Endothelial cell of umbilical vein (primary cell): ENCODE results near the gene CHRNA3. TPM values are rescaled to one million over a fixed set of nuclear protein-coding genes. Genes with fewer than 3 reads are reported as not detected.

Experiments used
- BruUV-seq: library from RNA; stranded (reverse); fragments of 400-500 nt; replicated peaks from 2 replicates; lab custom pipeline; 2021; lab: Mats Ljungman, UMichigan
- CTCF ChIA-PET: fragments of 300-600, 350-600 bp; sonication (Branson Sonifier 250); formaldehyde crosslinking; loops from one replicate; lab custom pipeline; 2021; ENCODE audit warnings: antibody characterized with exemption, inconsistent platforms; lab: Charles Lee
- POLR2A ChIA-PET: fragments of 300-600, 350-600 bp; sonication (Branson Sonifier 250); formaldehyde crosslinking; loops from one replicate; lab custom pipeline; 2021; ENCODE audit warnings: antibody characterized with exemption, inconsistent platforms; lab: Charles Lee
- DNase-seq: peaks from one replicate; pipeline ENCODE4 v3.0.0-alpha.2; 2011; ENCODE audit warnings: low read depth, low spot score
- FAIRE-seq: peaks from 2 replicates; lab custom pipeline; 2011; peaks lifted over from hg19 to GRCh38; lab: Jason Lieb, UNC
- H2AFZ ChIP-seq: 2 replicates; pipeline ENCODE4 v1.6.0; 2012; ENCODE audit warnings: low read depth, low read length, control low read depth, inconsistent platforms
- H3K27ac ChIP-seq: 2 replicates; pipeline ENCODE4 v1.5.1; 2011; ENCODE audit warnings: low read depth, mild to moderate bottlenecking, control low read depth, low read length, moderate library complexity; ENCODE audit not compliant: insufficient read depth
- H3K27me3 ChIP-seq, 2 experiments: 2 replicates each; pipeline versions ENCODE4 v1.6.0 to v1.6.1; 2011; ENCODE audit warnings: low read length in 2 of 2, mixed read lengths in 1 of 2; ENCODE audit not compliant: control insufficient read depth in 2 of 2, insufficient read depth in 2 of 2
- H3K36me3 ChIP-seq, 2 experiments: 2 replicates in 1 of 2; 3 replicates in 1 of 2; pipeline ENCODE4 v1.5.1; 2011; ENCODE audit warnings: low read length in 2 of 2, mild to moderate bottlenecking in 1 of 2, moderate library complexity in 1 of 2; ENCODE audit not compliant: control insufficient read depth in 2 of 2, insufficient read depth in 2 of 2; ENCODE audit errors: extremely low read depth in 1 of 2
- H3K4me1 ChIP-seq: 3 replicates; pipeline ENCODE4 v1.5.1; 2011; ENCODE audit warnings: mild to moderate bottlenecking, low read length; ENCODE audit not compliant: control insufficient read depth, insufficient read depth; ENCODE audit errors: extremely low read depth
- H3K4me2 ChIP-seq: 2 replicates; pipeline ENCODE4 v1.6.1; 2011; ENCODE audit warnings: low read length, control low read depth, mixed read lengths; ENCODE audit not compliant: insufficient read depth
- H3K4me3 ChIP-seq, 3 experiments: fragments of 200-600 bp in 1 of 3; sonication (generic), shearing (Covaris generic) in 1 of 3; replicated peaks in 1 of 3; 2 replicates each; pipeline ENCODE4 v1.5.1; 2011 to 2016; ENCODE audit warnings: control low read depth in 3 of 3, low read length in 3 of 3, mild to moderate bottlenecking in 2 of 3, inconsistent platforms in 1 of 3, low read depth in 1 of 3, moderate library complexity in 1 of 3; ENCODE audit not compliant: insufficient read depth in 1 of 3
- H3K79me2 ChIP-seq: 2 replicates; pipeline ENCODE4 v1.6.0; 2012; ENCODE audit warnings: low read length, inconsistent platforms; ENCODE audit not compliant: control insufficient read depth, insufficient read depth
- H3K9ac ChIP-seq: replicated peaks from 2 replicates; pipeline ENCODE3; 2011; ENCODE audit warnings: low read length, control low read depth; ENCODE audit not compliant: insufficient read depth; ENCODE audit errors: extremely low read depth
- H3K9me1 ChIP-seq: replicated peaks from 3 replicates; pipeline ENCODE4 v1.6.0; 2011; ENCODE audit warnings: mild to moderate bottlenecking, low read length; ENCODE audit not compliant: control insufficient read depth, insufficient read depth; ENCODE audit errors: extremely low read depth
- H3K9me3 ChIP-seq: replicated peaks from 2 replicates; pipeline ENCODE4 v1.5.1; 2012; ENCODE audit warnings: low read length, inconsistent platforms; ENCODE audit not compliant: control insufficient read depth, insufficient read depth
- H4K20me1 ChIP-seq: replicated peaks from 2 replicates; pipeline ENCODE3; 2011; ENCODE audit warnings: mild to moderate bottlenecking, low read length; ENCODE audit not compliant: control insufficient read depth, insufficient read depth; ENCODE audit errors: extremely low read depth
- EZH2 ChIP-seq: IDR thresholded peaks from 2 replicates; pipeline ENCODE4 v1.6.1; 2012; ENCODE audit warnings: borderline replicate concordance, low read depth, mild to moderate bottlenecking, moderate library complexity, low read length, inconsistent platforms; ENCODE audit not compliant: severe bottlenecking
- FOS ChIP-seq: IDR thresholded peaks from 2 replicates; pipeline ENCODE4 v1.6.1; 2011; ENCODE audit warnings: mild to moderate bottlenecking, low read length, moderate library complexity, borderline replicate concordance; ENCODE audit not compliant: insufficient read depth
- GATA2 ChIP-seq: IDR thresholded peaks from 2 replicates; pipeline ENCODE4 v1.7.0; 2011; ENCODE audit warnings: low read depth, mild to moderate bottlenecking, moderate library complexity, mixed read lengths, low read length; ENCODE audit not compliant: insufficient read length, insufficient read depth
- JUN ChIP-seq: IDR thresholded peaks from 2 replicates; pipeline ENCODE4 v1.6.1; 2011; ENCODE audit warnings: borderline replicate concordance, low read depth; ENCODE audit not compliant: insufficient read length, insufficient read depth
- MYC ChIP-seq: IDR thresholded peaks from one replicate; pipeline ENCODE4 v1.6.1; 2011; ENCODE audit warnings: mild to moderate bottlenecking, low read depth, low read length
- POLR2A ChIP-seq: IDR thresholded peaks from 2 replicates; pipeline ENCODE4 v1.6.1; 2012; ENCODE audit warnings: low read depth, mild to moderate bottlenecking, control low read depth, low read length
- POLR2AphosphoS5 ChIP-seq: IDR thresholded peaks from 2 replicates; pipeline ENCODE4 v1.6.1; 2012; ENCODE audit warnings: low read depth, mild to moderate bottlenecking, control low read depth, low read length, moderate library complexity; ENCODE audit not compliant: insufficient read depth
- dilution Hi-C: fragments of 300-500 bp; cut with MboI; formaldehyde crosslinking; loops from one replicate; pipeline ENCODE4 v1.15.0; 2019; ENCODE audit warnings: low sequenced_read_pairs; ENCODE audit not compliant: extremely low pct_ligation_motif_present
- intact Hi-C: fragments of 100-400 bp; cut with micrococcal nuclease; formaldehyde crosslinking; loops from one replicate; pipeline ENCODE4 v1.10.0; 2022
- polyA plus RNA-seq, 4 experiments: library from polyadenylated mRNA; depleted of rRNA in 3 of 4; stranded (reverse) in 3 of 4; unstranded in 1 of 4; fragments of >200 nt; gene quantifications; 2 replicates each; pipeline versions ENCODE4 v1.2.1 to v1.2.3, GENCODE V29; 2011 to 2012; ENCODE audit warnings: missing spikeins in 1 of 4
- total RNA-seq: library from RNA; stranded (reverse); gene quantifications from 2 replicates; pipeline ENCODE4 v1.2.3, GENCODE V29; 2021
- TF ChIP-seq, protein P1 (sequence below), 2 donors: IDR thresholded peaks; 1 replicate in 1 of 2; 2 replicates in 1 of 2; pipeline ENCODE4 v1.5.1; 2011; ENCODE audit warnings: low read length in 2 of 2, mild to moderate bottlenecking in 2 of 2, moderate library complexity in 2 of 2, control low read depth in 1 of 2, inconsistent platforms in 1 of 2, low read depth in 1 of 2; ENCODE audit not compliant: insufficient read depth in 1 of 2; ENCODE audit errors: extremely low read depth in 1 of 2
- TF ChIP-seq, protein P2 (sequence below): IDR thresholded peaks from 2 replicates; pipeline ENCODE4 v1.6.1; 2011; ENCODE audit not compliant: insufficient read depth, insufficient read length

CHRNA3 gene
- total and polyA plus RNA-seq, 2 donors (not counting 3 experiments of a cell fraction or from before 2014, with no cell fraction given) = not detected

DNA sequence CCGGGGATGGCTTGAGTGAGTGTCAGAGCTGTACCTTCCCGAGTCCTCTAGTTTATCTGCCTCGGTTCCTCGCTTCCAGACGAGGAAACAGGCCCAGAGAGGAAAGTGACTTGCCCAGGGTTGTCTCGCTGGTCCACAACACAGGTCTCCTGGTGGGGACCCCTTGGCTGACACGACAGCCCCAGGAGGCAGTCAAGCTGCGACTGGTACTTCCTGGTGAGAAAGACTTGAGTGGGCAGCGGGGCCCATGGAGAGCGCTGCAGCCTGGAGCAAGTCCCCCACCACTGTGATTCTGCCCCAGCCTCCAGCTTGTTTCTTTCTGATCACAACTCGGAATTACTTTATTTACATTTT lies 56.1 kb downstream of the CHRNA3 start:
- H3K27ac ChIP-seq = no peak overlapping the region
- no peak overlapping the region for H3K9ac ChIP-seq
- FAIRE-seq (no peak), DNase-seq (no peak)
- H2AFZ ChIP-seq = peak overlapping the region; percentile 71
- H3K4me3 ChIP-seq = no peak overlapping the region
- no peaks in the 10 kb centered on the region for H3K9me1 ChIP-seq
- peak overlapping the region; percentile 99 for H3K4me2 ChIP-seq
- no TSS peak for BruUV-seq
- ChIA-PET POLR2A (interaction anchor here (0.6 to 1.3 kb wide), 4 partner anchors 15 to 265 kb away, joined by 3 to 7 read pairs (median 6); partner anchors contain the start of genes PSMA4 and SKIC8), CTCF (interaction anchor here (1.0 to 2.5 kb wide), 8 partner anchors 15 to 308 kb away, joined by 3 to 27 read pairs (median 6); partner anchors contain the start of genes MORF4L1 and PSMA4)
- no peaks in the 10 kb centered on the region for H3K9me3 ChIP-seq
- H3K36me3 ChIP-seq = no peaks in the 10 kb centered on the region
- TF ChIP-seq JUN (no peak), MYC (no peak), GATA2 (no peak), FOS (no peak), POLR2A (no peak), POLR2AphosphoS5 (no peak), EZH2 (no peak)
- TF ChIP-seq, protein P1, sequence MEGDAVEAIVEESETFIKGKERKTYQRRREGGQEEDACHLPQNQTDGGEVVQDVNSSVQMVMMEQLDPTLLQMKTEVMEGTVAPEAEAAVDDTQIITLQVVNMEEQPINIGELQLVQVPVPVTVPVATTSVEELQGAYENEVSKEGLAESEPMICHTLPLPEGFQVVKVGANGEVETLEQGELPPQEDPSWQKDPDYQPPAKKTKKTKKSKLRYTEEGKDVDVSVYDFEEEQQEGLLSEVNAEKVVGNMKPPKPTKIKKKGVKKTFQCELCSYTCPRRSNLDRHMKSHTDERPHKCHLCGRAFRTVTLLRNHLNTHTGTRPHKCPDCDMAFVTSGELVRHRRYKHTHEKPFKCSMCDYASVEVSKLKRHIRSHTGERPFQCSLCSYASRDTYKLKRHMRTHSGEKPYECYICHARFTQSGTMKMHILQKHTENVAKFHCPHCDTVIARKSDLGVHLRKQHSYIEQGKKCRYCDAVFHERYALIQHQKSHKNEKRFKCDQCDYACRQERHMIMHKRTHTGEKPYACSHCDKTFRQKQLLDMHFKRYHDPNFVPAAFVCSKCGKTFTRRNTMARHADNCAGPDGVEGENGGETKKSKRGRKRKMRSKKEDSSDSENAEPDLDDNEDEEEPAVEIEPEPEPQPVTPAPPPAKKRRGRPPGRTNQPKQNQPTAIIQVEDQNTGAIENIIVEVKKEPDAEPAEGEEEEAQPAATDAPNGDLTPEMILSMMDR (IDR thresholded peaks at IDR 0.05; ENCODE audit: extremely low read depth in 1 of 2, insufficient read depth in 1 of 2, low read depth in 1 of 2, low read length in 2 of 2) = no peak
- TF ChIP-seq, protein P2, sequence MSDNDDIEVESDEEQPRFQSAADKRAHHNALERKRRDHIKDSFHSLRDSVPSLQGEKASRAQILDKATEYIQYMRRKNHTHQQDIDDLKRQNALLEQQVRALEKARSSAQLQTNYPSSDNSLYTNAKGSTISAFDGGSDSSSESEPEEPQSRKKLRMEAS = no peak
- H3K27me3 ChIP-seq = peaks cover 2 to 7% of the 10 kb centered on the region in 2 experiments
- intact Hi-C loops = loop anchor here (1.0 kb wide), 1 partner anchor 24 kb away; the partner anchor contains the start of gene PSMA4
- dilution Hi-C loops = no loop called here
- H4K20me1 ChIP-seq = no peaks in the 10 kb centered on the region
- no peaks in the 10 kb centered on the region for H3K79me2 ChIP-seq
- H3K4me1 ChIP-seq = peaks cover 12% of the 10 kb centered on the region
